ENCODE results near the gene GOSR2. TPM values are rescaled to one million over a fixed set of nuclear protein-coding genes. Genes with fewer than 3 reads are reported as not detected.

Gene GOSR2
- total and polyA plus RNA-seq, 9 of the 15 experiments (the other 6 are each of a cell fraction or from before 2014, with no cell fraction given): 32.7 to 96.3 (median 48.9) TPM

DNA sequence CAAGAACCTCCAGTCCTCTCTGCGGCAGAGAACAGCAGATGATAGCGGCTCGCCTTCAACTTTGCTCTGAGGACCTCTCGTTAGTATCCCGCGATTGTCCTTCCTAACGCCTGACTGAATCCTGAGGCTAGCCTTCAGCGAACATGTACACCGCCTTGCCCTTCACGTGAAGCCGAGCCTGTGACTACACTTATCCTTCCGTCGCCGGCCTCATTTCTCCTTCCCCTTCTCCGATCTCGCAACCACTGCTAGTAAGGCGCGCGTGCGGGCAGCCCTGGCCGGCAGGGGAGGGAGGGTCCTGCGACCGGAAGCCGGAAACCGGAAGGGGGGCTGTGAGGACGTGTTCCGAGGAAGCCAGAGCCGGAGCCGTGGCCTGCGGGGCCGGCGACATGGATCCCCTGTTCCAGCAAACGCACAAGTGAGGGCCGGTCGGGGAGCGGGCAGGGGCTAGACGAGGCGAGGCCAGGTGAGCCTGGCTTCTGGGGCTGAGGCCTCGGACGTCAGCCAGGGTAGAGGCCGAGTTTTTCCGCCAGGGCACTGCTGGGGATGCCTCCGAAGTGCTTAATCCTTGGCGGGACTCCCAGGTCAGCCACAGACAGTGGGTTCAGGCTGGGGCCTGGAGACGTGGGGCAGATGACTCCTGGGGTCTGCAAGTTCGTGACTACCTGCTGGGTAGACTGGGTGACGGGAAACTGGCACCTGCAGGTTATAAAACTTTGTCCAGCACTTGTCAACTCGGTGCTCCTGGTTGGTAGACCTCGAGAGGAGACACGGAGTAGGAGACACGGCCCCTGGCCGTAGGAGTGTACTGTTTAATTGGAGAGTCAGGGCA is at the start of gene GOSR2 (continued):
- TF ChIP-seq, protein P1, sequence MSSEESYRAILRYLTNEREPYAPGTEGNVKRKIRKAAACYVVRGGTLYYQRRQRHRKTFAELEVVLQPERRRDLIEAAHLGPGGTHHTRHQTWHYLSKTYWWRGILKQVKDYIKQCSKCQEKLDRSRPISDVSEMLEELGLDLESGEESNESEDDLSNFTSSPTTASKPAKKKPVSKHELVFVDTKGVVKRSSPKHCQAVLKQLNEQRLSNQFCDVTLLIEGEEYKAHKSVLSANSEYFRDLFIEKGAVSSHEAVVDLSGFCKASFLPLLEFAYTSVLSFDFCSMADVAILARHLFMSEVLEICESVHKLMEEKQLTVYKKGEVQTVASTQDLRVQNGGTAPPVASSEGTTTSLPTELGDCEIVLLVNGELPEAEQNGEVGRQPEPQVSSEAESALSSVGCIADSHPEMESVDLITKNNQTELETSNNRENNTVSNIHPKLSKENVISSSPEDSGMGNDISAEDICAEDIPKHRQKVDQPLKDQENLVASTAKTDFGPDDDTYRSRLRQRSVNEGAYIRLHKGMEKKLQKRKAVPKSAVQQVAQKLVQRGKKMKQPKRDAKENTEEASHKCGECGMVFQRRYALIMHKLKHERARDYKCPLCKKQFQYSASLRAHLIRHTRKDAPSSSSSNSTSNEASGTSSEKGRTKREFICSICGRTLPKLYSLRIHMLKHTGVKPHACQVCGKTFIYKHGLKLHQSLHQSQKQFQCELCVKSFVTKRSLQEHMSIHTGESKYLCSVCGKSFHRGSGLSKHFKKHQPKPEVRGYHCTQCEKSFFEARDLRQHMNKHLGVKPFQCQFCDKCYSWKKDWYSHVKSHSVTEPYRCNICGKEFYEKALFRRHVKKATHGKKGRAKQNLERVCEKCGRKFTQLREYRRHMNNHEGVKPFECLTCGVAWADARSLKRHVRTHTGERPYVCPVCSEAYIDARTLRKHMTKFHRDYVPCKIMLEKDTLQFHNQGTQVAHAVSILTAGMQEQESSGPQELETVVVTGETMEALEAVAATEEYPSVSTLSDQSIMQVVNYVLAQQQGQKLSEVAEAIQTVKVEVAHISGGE (CRISPR knock-in tag; IDR thresholded peaks at IDR 0.05): peak; percentile 90 to 96 (median 96); a peak in 5 of 6 replicates
- TF ChIP-seq CHD4 (IDR thresholded peaks at IDR 0.05; ENCODE audit: insufficient read depth, insufficient replicate concordance, low read depth, low read length, poor library complexity, severe bottlenecking) (no peak), ZKSCAN3 (CRISPR knock-in tag; IDR thresholded peaks at IDR 0.05) (no peak), OTX1 (CRISPR knock-in tag; IDR thresholded peaks at IDR 0.05) (peak; percentile 81; the same call in 1 of the 2 replicates), STAT5B (CRISPR knock-in tag; IDR thresholded peaks at IDR 0.05) (no peak), PML (IDR thresholded peaks at IDR 0.05; ENCODE audit: low read length) (peak; percentile 91), KAT7 (CRISPR knock-in tag; IDR thresholded peaks at IDR 0.05; ENCODE audit: borderline replicate concordance) (peak; percentile 86; the same call in 1 of the 2 replicates), DNMT1 (IDR thresholded peaks at IDR 0.05) (no peak), SNIP1 (IDR thresholded peaks at IDR 0.05; ENCODE audit: low read depth) (no peak), FOXP1 (CRISPR knock-in tag; IDR thresholded peaks at IDR 0.05) (0 out of 2 replicates have a peak, but pooled peaks have one; percentile 61), CBX5 (IDR thresholded peaks at IDR 0.05; ENCODE audit: borderline replicate concordance, low read depth) (no peak)
- TF ChIP-seq, protein P2, sequence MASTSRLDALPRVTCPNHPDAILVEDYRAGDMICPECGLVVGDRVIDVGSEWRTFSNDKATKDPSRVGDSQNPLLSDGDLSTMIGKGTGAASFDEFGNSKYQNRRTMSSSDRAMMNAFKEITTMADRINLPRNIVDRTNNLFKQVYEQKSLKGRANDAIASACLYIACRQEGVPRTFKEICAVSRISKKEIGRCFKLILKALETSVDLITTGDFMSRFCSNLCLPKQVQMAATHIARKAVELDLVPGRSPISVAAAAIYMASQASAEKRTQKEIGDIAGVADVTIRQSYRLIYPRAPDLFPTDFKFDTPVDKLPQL (IDR thresholded peaks at IDR 0.05; ENCODE audit: extremely low read depth, insufficient read length): peak; percentile 26
- TF ChIP-seq, protein P3, sequence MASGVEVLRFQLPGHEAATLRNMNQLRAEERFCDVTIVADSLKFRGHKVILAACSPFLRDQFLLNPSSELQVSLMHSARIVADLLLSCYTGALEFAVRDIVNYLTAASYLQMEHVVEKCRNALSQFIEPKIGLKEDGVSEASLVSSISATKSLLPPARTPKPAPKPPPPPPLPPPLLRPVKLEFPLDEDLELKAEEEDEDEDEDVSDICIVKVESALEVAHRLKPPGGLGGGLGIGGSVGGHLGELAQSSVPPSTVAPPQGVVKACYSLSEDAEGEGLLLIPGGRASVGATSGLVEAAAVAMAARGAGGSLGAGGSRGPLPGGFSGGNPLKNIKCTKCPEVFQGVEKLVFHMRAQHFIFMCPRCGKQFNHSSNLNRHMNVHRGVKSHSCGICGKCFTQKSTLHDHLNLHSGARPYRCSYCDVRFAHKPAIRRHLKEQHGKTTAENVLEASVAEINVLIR (CRISPR knock-in tag; IDR thresholded peaks at IDR 0.05): no peak
- TF ChIP-seq, protein P4, sequence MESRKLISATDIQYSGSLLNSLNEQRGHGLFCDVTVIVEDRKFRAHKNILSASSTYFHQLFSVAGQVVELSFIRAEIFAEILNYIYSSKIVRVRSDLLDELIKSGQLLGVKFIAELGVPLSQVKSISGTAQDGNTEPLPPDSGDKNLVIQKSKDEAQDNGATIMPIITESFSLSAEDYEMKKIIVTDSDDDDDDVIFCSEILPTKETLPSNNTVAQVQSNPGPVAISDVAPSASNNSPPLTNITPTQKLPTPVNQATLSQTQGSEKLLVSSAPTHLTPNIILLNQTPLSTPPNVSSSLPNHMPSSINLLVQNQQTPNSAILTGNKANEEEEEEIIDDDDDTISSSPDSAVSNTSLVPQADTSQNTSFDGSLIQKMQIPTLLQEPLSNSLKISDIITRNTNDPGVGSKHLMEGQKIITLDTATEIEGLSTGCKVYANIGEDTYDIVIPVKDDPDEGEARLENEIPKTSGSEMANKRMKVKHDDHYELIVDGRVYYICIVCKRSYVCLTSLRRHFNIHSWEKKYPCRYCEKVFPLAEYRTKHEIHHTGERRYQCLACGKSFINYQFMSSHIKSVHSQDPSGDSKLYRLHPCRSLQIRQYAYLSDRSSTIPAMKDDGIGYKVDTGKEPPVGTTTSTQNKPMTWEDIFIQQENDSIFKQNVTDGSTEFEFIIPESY (CRISPR knock-in tag; IDR thresholded peaks at IDR 0.05): peak; percentile 55; the same call in 1 of the 2 replicates
- TF ChIP-seq, protein P5, sequence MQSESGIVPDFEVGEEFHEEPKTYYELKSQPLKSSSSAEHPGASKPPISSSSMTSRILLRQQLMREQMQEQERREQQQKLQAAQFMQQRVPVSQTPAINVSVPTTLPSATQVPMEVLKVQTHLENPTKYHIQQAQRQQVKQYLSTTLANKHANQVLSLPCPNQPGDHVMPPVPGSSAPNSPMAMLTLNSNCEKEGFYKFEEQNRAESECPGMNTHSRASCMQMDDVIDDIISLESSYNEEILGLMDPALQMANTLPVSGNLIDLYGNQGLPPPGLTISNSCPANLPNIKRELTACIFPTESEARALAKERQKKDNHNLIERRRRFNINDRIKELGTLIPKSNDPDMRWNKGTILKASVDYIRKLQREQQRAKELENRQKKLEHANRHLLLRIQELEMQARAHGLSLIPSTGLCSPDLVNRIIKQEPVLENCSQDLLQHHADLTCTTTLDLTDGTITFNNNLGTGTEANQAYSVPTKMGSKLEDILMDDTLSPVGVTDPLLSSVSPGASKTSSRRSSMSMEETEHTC (IDR thresholded peaks at IDR 0.05): no peak
- TF ChIP-seq, protein P6, sequence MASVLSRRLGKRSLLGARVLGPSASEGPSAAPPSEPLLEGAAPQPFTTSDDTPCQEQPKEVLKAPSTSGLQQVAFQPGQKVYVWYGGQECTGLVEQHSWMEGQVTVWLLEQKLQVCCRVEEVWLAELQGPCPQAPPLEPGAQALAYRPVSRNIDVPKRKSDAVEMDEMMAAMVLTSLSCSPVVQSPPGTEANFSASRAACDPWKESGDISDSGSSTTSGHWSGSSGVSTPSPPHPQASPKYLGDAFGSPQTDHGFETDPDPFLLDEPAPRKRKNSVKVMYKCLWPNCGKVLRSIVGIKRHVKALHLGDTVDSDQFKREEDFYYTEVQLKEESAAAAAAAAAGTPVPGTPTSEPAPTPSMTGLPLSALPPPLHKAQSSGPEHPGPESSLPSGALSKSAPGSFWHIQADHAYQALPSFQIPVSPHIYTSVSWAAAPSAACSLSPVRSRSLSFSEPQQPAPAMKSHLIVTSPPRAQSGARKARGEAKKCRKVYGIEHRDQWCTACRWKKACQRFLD (CRISPR knock-in tag; IDR thresholded peaks at IDR 0.05): peak; percentile 63
